OCI-LY7 (cell line): ENCODE measurements around the gene MAP3K19.

ENCODE experiments used
- EZH2phosphoT487 ChIP-seq: fragments of 200-600 bp; sonication (generic); IDR thresholded peaks from 2 replicates; pipeline ENCODE4 v1.6.1; 2018; ENCODE audit warnings: low read depth, borderline replicate concordance, mild to moderate bottlenecking, mixed run types, antibody characterized with exemption, low read length, moderate library complexity, mixed read lengths
- TF ChIP-seq, protein P1 (sequence below): fragments of 200-600 bp; sonication (generic); conservative IDR thresholded peaks from 2 replicates; pipeline ENCODE4 v1.5.1; 2014; ENCODE audit warnings: mild to moderate bottlenecking, antibody characterized with exemption, low read length, moderate library complexity, mixed read lengths

DNA sequence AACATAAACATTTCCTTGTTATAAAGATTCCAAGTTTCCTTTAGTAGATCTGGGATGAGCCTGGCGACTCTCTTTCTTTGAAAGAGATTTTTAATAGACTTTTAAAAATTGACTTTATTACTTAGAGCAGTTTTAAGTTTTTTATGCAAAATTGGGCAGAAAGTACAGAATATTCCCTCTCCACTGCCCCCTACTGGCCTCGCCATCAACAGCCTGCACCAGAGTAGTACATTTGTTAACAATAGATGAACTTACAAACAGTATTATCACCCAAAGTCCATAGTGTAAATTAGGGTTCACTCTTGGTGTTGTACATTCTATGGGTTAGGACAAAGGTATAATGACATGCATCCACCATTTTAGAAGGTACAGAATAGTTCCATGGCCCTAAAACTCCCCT, 3.9 kb downstream of the MAP3K19 start:
- TF ChIP-seq, protein P1, sequence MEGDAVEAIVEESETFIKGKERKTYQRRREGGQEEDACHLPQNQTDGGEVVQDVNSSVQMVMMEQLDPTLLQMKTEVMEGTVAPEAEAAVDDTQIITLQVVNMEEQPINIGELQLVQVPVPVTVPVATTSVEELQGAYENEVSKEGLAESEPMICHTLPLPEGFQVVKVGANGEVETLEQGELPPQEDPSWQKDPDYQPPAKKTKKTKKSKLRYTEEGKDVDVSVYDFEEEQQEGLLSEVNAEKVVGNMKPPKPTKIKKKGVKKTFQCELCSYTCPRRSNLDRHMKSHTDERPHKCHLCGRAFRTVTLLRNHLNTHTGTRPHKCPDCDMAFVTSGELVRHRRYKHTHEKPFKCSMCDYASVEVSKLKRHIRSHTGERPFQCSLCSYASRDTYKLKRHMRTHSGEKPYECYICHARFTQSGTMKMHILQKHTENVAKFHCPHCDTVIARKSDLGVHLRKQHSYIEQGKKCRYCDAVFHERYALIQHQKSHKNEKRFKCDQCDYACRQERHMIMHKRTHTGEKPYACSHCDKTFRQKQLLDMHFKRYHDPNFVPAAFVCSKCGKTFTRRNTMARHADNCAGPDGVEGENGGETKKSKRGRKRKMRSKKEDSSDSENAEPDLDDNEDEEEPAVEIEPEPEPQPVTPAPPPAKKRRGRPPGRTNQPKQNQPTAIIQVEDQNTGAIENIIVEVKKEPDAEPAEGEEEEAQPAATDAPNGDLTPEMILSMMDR, result peak; percentile 85
- no peak for TF ChIP-seq EZH2phosphoT487
